Lower leg skin (tissue), 4 donors: Measurements from ENCODE around the gene TRIM37. TPM values are rescaled to one million over a fixed set of nuclear protein-coding genes. Genes with fewer than 3 reads are reported as not detected.

Experiments used
- DNase-seq, 2 donors: peaks; one replicate each; pipeline ENCODE4 v3.0.0-alpha.2; 2019; ENCODE audit warnings: low spot score in 2 of 2
- H3K4me3 ChIP-seq: fragments of 200-600 bp; sonication (generic); 2 replicates; pipeline ENCODE4 v1.5.1; 2017; ENCODE audit warnings: mild to moderate bottlenecking, low read depth; ENCODE audit not compliant: poor library complexity, severe bottlenecking
- CTCF ChIP-seq, 3 donors: fragments of 450-650 bp; IDR thresholded peaks; one replicate each; pipeline ENCODE4 v1.5.1; 2016; ENCODE audit warnings: antibody characterized with exemption in 3 of 3, mild to moderate bottlenecking in 3 of 3, moderate library complexity in 2 of 3
- POLR2A ChIP-seq, 2 donors: fragments of 450-650 bp; IDR thresholded peaks; one replicate each; pipeline ENCODE4 v1.6.1; 2016 to 2017; ENCODE audit warnings: antibody characterized with exemption in 2 of 2, mild to moderate bottlenecking in 1 of 2, moderate library complexity in 1 of 2
- WGBS, 2 donors: methylation state at CpG; one replicate each; pipeline ENCODE4 v1.1.5; 2018; 5-methylcytosine and 5-hydroxymethylcytosine counted together
- intact Hi-C: fragments of 100-400 bp; cut with DNase I; formaldehyde crosslinking; loops from one replicate; pipeline ENCODE4 v1.15.0; 2023; ENCODE audit warnings: low total_unique reads
- total RNA-seq, 4 donors: library from RNA; depleted of rRNA; stranded (reverse); fragments of >200 nt; gene quantifications; one replicate each; pipeline ENCODE4 v1.1.0, GENCODE V29; 2016

Gene TRIM37
- total RNA-seq, 4 donors from 2014 or later, result 10.3 to 18.0 (median 13.9) TPM

GRCh38 chr17:59073972-59074371 is 32.7 kb downstream of the TRIM37 start:
- no peak for TF ChIP-seq POLR2A (IDR thresholded peaks at IDR 0.05)
- no peak for TF ChIP-seq CTCF (IDR thresholded peaks at IDR 0.05)
- H3K4me3 ChIP-seq, result no peak overlapping the region
- intact Hi-C loops, result no loop called here
- 97% methylated on average over 1 of the region's 1 CpG for WGBS, 2 donors
- DNase-seq, result no peak

GRCh38 chr17:59069856-59070255 is 36.8 kb downstream of the TRIM37 start:
- no peak for DNase-seq
- TF ChIP-seq POLR2A (IDR thresholded peaks at IDR 0.05) (no peak), CTCF (IDR thresholded peaks at IDR 0.05) (no peak)
- H3K4me3 ChIP-seq, result no peak overlapping the region
- intact Hi-C loops, result no loop called here
- WGBS, 2 donors, result 97% methylated on average over 1 of the region's 1 CpG

GRCh38 chr17:59067756-59068155 is 38.9 kb downstream of the TRIM37 start:
- WGBS, 2 donors, result 96 to 97% methylated on average over 6 of the region's 6 CpGs
- intact Hi-C loops, result no loop called here
- no peak for DNase-seq
- TF ChIP-seq CTCF (IDR thresholded peaks at IDR 0.05) (no peak), POLR2A (IDR thresholded peaks at IDR 0.05) (no peak)
- H3K4me3 ChIP-seq, result no peak overlapping the region

- DNase-seq, result no peak
- TF ChIP-seq POLR2A (IDR thresholded peaks at IDR 0.05), result no peak
- TF ChIP-seq CTCF (IDR thresholded peaks at IDR 0.05), result no peak
- WGBS, 2 donors, result 88 to 98% methylated on average over 2 of the region's 2 CpGs
- intact Hi-C loops, result no loop called here
- H3K4me3 ChIP-seq, result no peak overlapping the region
Observed at GRCh38 chr17:59067340-59067739, 39.3 kb downstream of the TRIM37 start.

- intact Hi-C loops, result loop anchor here (1.0 kb wide), 1 partner anchor 22 kb away; no protein-coding TSS in a partner anchor
- DNase-seq, result no peak
- H3K4me3 ChIP-seq, result no peak overlapping the region
- WGBS, 2 donors, result 90 to 97% methylated on average over 2 of the region's 2 CpGs
- TF ChIP-seq POLR2A (IDR thresholded peaks at IDR 0.05) (no peak), CTCF (IDR thresholded peaks at IDR 0.05) (no peak)
Observed at GRCh38 chr17:59062509-59062908, 44.2 kb downstream of the TRIM37 start.

GRCh38 chr17:59056857-59057256 is 49.8 kb downstream of the TRIM37 start:
- TF ChIP-seq POLR2A (IDR thresholded peaks at IDR 0.05) (no peak), CTCF (IDR thresholded peaks at IDR 0.05) (no peak)
- intact Hi-C loops, result no loop called here
- 95 to 96% methylated on average over 5 of the region's 5 CpGs for WGBS, 2 donors
- DNase-seq, result no peak
- H3K4me3 ChIP-seq, result no peak overlapping the region
